Activated effector memory CD4-positive, alpha-beta T cell treated with anti-CD3 and anti-CD28 coated beads, Interleukin-2, amount 50 U/mL, for 16 hours (primary cell): ENCODE data around the gene SMIM34.

Experiments
- DNase-seq: peaks from one replicate; pipeline ENCODE4 v3.0.0-alpha.2; 2020

The SMIM34 gene

GRCh38 chr21:34372321-34372720 is 51.4 kb downstream of the SMIM34 start:
- peak; percentile 34 for DNase-seq

GRCh38 chr21:34369741-34370140 is 54.0 kb downstream of the SMIM34 start:
- no peak for DNase-seq
